ENCODE results near the gene FAM53A. TPM values are rescaled to one million over a fixed set of nuclear protein-coding genes. Genes with fewer than 3 reads are reported as not detected.

The FAM53A gene
- total and polyA plus RNA-seq, 4 donors, result 0.44 to 2.2 (median 0.97) TPM

GRCh38 chr4:1728061-1728980, 44.2 kb upstream of the FAM53A start (continued):
- no peak for TF ChIP-seq REST (IDR thresholded peaks at IDR 0.05)
- no peak for TF ChIP-seq YY1 (IDR thresholded peaks at IDR 0.05)

GRCh38 chr4:1727117-1728031, 43.3 kb upstream of the FAM53A start:
- DNase-seq (ENCODE audit: low spot score), result no peak
- TF ChIP-seq ATF3 (IDR thresholded peaks at IDR 0.05), result no peak
- TF ChIP-seq JUND (IDR thresholded peaks at IDR 0.05), result peak in 1 of 2 donors; percentile 26
- Histone ChIP-seq H3K9me3 (ENCODE audit: control insufficient read depth in 4 of 4, low read length in 3 of 4) (no peaks in the 10 kb centered on the region), H3K27me3 (ENCODE audit: control insufficient read depth in 4 of 4, insufficient read depth in 4 of 4, low read length in 3 of 4) (no peaks in the 10 kb centered on the region), H3K9ac (ENCODE audit: low read depth in 1 of 2, low read length in 2 of 2) (no peak overlapping the region), H3K27ac (ENCODE audit: low read depth in 1 of 2, low read length in 2 of 2) (peak overlapping the region; percentile 23 to 58), H3K4me3 (ENCODE audit: low read depth in 1 of 3, low read length in 3 of 3) (no peak overlapping the region), H3K4me1 (ENCODE audit: control insufficient read depth in 4 of 4, insufficient read depth in 4 of 4, low read length in 3 of 4) (peaks cover 0 to 16% (median under 1%) of the 10 kb centered on the region in 4 donors), H3K36me3 (ENCODE audit: control insufficient read depth in 4 of 4, insufficient read depth in 3 of 4, low read depth in 1 of 4, low read length in 3 of 4) (peaks cover 0 to 4% (median 1%) of the 10 kb centered on the region in 4 donors)
- WGBS, result 71% methylated on average over 18 of the region's 18 CpGs

- Histone ChIP-seq H3K36me3 (ENCODE audit: control insufficient read depth in 4 of 4, insufficient read depth in 3 of 4, low read depth in 1 of 4, low read length in 3 of 4) (peaks cover 0 to 2% (median 0%) of the 10 kb centered on the region in 4 donors), H3K9me3 (ENCODE audit: control insufficient read depth in 4 of 4, low read length in 3 of 4) (no peaks in the 10 kb centered on the region), H3K4me3 (ENCODE audit: low read depth in 1 of 3, low read length in 3 of 3) (no peak overlapping the region), H3K9ac (ENCODE audit: low read depth in 1 of 2, low read length in 2 of 2) (no peak overlapping the region), H3K4me1 (ENCODE audit: control insufficient read depth in 4 of 4, insufficient read depth in 4 of 4, low read length in 3 of 4) (peaks cover 4 to 24% (median 5%) of the 10 kb centered on the region in 4 donors), H3K27ac (ENCODE audit: low read depth in 1 of 2, low read length in 2 of 2) (no peak overlapping the region), H3K27me3 (ENCODE audit: control insufficient read depth in 4 of 4, insufficient read depth in 4 of 4, low read length in 3 of 4) (no peaks in the 10 kb centered on the region)
- peak; percentile 88 to 94 for TF ChIP-seq RAD21 (IDR thresholded peaks at IDR 0.05)
- TF ChIP-seq FOXA1 (IDR thresholded peaks at IDR 0.05), result no peak
- TF ChIP-seq EGR1 (IDR thresholded peaks at IDR 0.05; ENCODE audit: low read depth in 2 of 2), result no peak
- TF ChIP-seq RXRA (IDR thresholded peaks at IDR 0.05), result no peak
- peak; percentile 99 for TF ChIP-seq CTCF (IDR thresholded peaks at IDR 0.05; ENCODE audit: low read depth, low read length, missing input control)
- no peak for TF ChIP-seq GABPA (IDR thresholded peaks at IDR 0.05 in 1 of 2, conservative IDR thresholded peaks at IDR 0.05 in 1 of 2)
- WGBS, result 57% methylated on average over 17 of the region's 17 CpGs
- peak; percentile 95 for DNase-seq (ENCODE audit: low spot score)
These were observed 42.2 kb upstream of the FAM53A start for GRCh38 chr4:1726146-1726934.
